Measurements from ENCODE around the gene ODC1. TPM values are rescaled to one million over a fixed set of nuclear protein-coding genes. Genes with fewer than 3 reads are reported as not detected.

The ODC1 gene
- total RNA-seq, 2 experiments from 2014 or later: 64.8 to 80.3 TPM

DNA sequence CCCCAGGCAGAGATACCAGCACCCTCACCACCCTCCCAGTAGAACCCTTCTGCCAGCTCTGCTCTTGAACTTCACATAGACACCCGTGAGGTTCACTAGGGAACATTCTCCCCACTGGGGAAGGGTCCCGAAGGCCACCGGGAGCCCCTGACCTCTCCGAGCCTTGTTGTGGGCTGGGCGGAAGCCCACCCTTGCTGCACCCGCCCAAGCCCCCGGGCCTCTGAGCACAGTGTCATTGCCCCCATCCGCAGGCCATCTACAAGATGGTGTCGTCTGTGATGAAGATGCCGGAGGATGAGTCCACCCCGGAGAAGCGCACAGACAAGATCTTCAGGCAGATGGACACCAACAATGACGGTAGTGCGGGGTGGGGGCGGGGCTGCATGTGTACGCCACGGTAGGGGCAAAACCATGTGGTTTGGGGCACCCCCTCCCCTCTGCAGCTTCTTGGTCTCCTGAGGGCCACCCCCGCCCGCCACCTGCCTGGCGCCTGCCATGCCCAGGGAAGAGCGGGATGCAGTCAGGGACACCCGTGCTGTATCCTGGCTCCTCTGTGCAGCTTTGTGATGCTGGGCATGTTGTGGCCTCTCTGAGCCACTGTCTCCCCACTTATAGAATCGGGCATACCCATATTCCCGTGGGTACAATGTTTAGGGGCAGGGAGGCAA is 25.3 kb downstream of the ODC1 start:
- Mint-ChIP-seq H3K4me3 (no peak overlapping the region), H3K4me1 (no peaks in the 10 kb centered on the region), H3K27ac (no peak overlapping the region), H3K36me3 (no peaks in the 10 kb centered on the region), H3K27me3 (no peaks in the 10 kb centered on the region), H3K9me3 (ENCODE audit: low read depth) (no peaks in the 10 kb centered on the region)
- ATAC-seq: no peak
- DNase-seq: no peak
- CTCF ChIA-PET: no interaction called here

DNA sequence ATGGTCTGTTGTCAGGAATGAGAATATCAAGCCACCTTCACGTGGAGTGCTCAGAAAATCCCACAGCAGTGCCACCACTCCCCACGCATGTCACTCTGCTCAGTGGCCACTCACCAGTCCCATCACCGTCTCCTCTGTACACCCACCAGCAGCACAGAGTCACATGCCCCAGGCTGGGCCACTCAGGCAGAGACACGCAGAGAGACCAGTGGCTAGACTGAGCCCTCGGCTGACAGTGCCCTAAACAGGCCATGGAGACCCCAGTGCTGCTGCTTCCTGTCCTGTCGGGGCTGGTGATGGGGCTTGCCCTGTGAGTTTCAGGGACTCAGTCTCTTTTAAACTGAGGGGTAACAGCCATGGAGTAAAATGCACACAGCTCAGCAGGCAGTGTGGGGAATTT is 25.9 kb downstream of the ODC1 start:
- no peaks in the 10 kb centered on the region for H3K9me3 Mint-ChIP-seq (ENCODE audit: low read depth)
- H3K27ac Mint-ChIP-seq: no peak overlapping the region
- no peak overlapping the region for H3K4me3 Mint-ChIP-seq
- no peaks in the 10 kb centered on the region for H3K4me1 Mint-ChIP-seq
- no peaks in the 10 kb centered on the region for H3K36me3 Mint-ChIP-seq
- DNase-seq (no peak), ATAC-seq (no peak)
- no peaks in the 10 kb centered on the region for H3K27me3 Mint-ChIP-seq
- CTCF ChIA-PET: no interaction called here

GRCh38 chr2:10419553-10420257 is 28.4 kb downstream of the ODC1 start:
- CTCF ChIA-PET: interaction anchor here (5.3 kb wide), 1 partner anchor 10 kb away, joined by 25 read pairs; no protein-coding TSS in a partner anchor
- DNase-seq (no peak), ATAC-seq (no peak)
- H3K4me3 Mint-ChIP-seq: no peak overlapping the region
- H3K27me3 Mint-ChIP-seq: no peaks in the 10 kb centered on the region
- peaks cover 3% of the 10 kb centered on the region for H3K4me1 Mint-ChIP-seq
- H3K27ac Mint-ChIP-seq: no peak overlapping the region
- H3K36me3 Mint-ChIP-seq: no peaks in the 10 kb centered on the region
- no peaks in the 10 kb centered on the region for H3K9me3 Mint-ChIP-seq (ENCODE audit: low read depth)

GRCh38 chr2:10417551-10418335 is 30.4 kb downstream of the ODC1 start:
- CTCF ChIA-PET: interaction anchor here (2.5 to 5.3 kb wide), 2 partner anchors 8 to 17 kb away, joined by 14 to 25 read pairs; no protein-coding TSS in a partner anchor
- Mint-ChIP-seq H3K36me3 (peaks cover under 1% of the 10 kb centered on the region), H3K27me3 (no peaks in the 10 kb centered on the region), H3K27ac (no peak overlapping the region), H3K4me1 (peaks cover 12% of the 10 kb centered on the region), H3K9me3 (ENCODE audit: low read depth) (no peaks in the 10 kb centered on the region), H3K4me3 (no peak overlapping the region)
- DNase-seq: no peak
- no peak for ATAC-seq

DNA sequence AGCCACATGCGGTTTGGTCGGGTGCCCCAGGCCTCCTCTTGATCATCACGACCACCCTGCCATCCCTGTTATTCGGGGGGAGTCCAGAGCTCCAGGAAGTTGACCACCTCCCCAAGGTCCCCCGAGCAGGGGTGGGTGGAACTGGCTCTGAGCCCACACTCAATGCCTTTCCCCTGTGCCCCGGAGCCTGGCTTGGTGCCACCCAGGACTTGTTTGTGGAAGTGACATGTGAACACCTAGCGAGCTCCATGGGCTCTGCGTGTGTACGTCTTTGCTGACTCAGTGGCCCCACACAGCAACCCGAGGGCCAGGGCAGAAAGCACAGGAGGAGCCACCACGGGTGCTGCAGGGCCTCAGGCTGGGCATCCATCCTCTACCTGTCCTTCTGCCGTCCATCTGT is 32.5 kb downstream of the ODC1 start:
- CTCF ChIA-PET: interaction anchor here (1.1 to 1.4 kb wide), 3 partner anchors 14 to 112 kb away, joined by 3 to 4 read pairs (median 3); no protein-coding TSS in a partner anchor
- ATAC-seq (no peak), DNase-seq (no peak)
- Mint-ChIP-seq H3K36me3 (peaks cover 3% of the 10 kb centered on the region), H3K4me1 (peaks cover 14% of the 10 kb centered on the region), H3K4me3 (no peak overlapping the region), H3K9me3 (ENCODE audit: low read depth) (no peaks in the 10 kb centered on the region), H3K27me3 (no peaks in the 10 kb centered on the region), H3K27ac (no peak overlapping the region)

GRCh38 chr2:10415048-10415447 is 33.1 kb downstream of the ODC1 start:
- ATAC-seq: no peak
- CTCF ChIA-PET: interaction anchor here (1.1 to 1.4 kb wide), 3 partner anchors 15 to 111 kb away, joined by 3 to 4 read pairs (median 3); no protein-coding TSS in a partner anchor
- Mint-ChIP-seq H3K27ac (no peak overlapping the region), H3K27me3 (no peaks in the 10 kb centered on the region), H3K4me1 (peaks cover 14% of the 10 kb centered on the region), H3K4me3 (no peak overlapping the region), H3K36me3 (peaks cover 3% of the 10 kb centered on the region), H3K9me3 (ENCODE audit: low read depth) (no peaks in the 10 kb centered on the region)
- no peak for DNase-seq

- DNase-seq: no peak
- no peak overlapping the region for H3K27ac Mint-ChIP-seq
- H3K27me3 Mint-ChIP-seq: no peaks in the 10 kb centered on the region
- no peak for ATAC-seq
- no peak overlapping the region for H3K4me3 Mint-ChIP-seq
- peaks cover 14% of the 10 kb centered on the region for H3K4me1 Mint-ChIP-seq
- CTCF ChIA-PET: interaction anchor here (1.1 to 1.4 kb wide), 2 partner anchors 15 to 111 kb away, joined by 3 read pairs; no protein-coding TSS in a partner anchor
- H3K9me3 Mint-ChIP-seq (ENCODE audit: low read depth): no peaks in the 10 kb centered on the region
- H3K36me3 Mint-ChIP-seq: peaks cover 3% of the 10 kb centered on the region
These were observed 33.5 kb downstream of the ODC1 start for GRCh38 chr2:10414591-10414990.

DNA sequence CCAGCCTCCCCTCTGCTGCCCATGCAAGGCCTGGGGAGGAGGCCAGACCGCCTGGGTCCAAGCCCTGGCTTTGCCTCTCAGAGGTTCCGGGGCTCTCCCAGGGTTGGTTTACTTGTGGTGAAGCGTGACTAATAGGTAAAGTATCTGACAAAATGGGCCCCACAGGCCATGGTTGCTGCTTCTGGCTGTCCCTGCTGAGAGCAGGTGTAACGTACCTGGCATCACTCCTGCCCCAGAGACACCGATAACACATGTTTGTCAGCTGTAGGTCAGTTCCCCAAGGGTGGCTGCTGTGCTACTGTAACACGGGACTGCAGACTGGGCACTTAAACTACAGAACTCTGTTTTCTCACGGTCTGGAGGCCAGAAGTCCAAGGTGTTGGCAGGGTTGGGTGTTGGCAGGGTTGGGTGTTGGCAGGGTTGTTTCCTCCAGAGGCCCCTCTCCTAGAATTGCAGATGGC is 34.1 kb downstream of the ODC1 start:
- Mint-ChIP-seq H3K36me3 (peaks cover 3% of the 10 kb centered on the region), H3K4me3 (no peak overlapping the region), H3K27me3 (no peaks in the 10 kb centered on the region), H3K27ac (no peak overlapping the region), H3K4me1 (peaks cover 18% of the 10 kb centered on the region), H3K9me3 (ENCODE audit: low read depth) (no peaks in the 10 kb centered on the region)
- no peak for DNase-seq
- CTCF ChIA-PET: no interaction called here
- ATAC-seq: no peak

DNA sequence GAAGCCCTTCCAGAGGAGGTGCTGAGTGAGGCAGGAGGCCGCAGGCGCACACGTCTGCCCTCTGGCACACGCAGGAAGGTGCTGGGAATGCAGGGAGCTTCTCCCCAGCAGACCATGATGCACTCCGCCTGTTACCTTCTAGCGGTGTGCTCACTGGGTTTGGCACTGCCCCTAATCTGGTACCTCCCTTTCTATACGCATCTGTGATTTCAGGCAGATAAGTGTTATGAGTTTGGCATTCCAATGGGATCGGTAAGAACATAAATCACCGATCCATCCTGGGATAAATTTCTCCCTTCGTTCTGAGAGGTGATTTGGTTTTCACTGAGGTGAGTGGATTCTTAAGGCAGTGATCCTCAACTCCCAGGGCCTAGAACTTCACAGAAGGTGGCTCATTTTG is 34.6 kb downstream of the ODC1 start:
- DNase-seq (no peak), ATAC-seq (no peak)
- Mint-ChIP-seq H3K9me3 (ENCODE audit: low read depth) (no peaks in the 10 kb centered on the region), H3K4me1 (peaks cover 23% of the 10 kb centered on the region), H3K4me3 (no peak overlapping the region), H3K27me3 (no peaks in the 10 kb centered on the region), H3K36me3 (peaks cover 3% of the 10 kb centered on the region), H3K27ac (no peak overlapping the region)
- CTCF ChIA-PET: interaction anchor here (0.6 to 7.3 kb wide), 2 partner anchors 24 to 341 kb away, joined by 3 to 70 read pairs; no protein-coding TSS in a partner anchor

- no peaks in the 10 kb centered on the region for H3K9me3 Mint-ChIP-seq (ENCODE audit: low read depth)
- no peak overlapping the region for H3K4me3 Mint-ChIP-seq
- CTCF ChIA-PET: interaction anchor here (7.3 kb wide), 1 partner anchor 25 kb away, joined by 70 read pairs; no protein-coding TSS in a partner anchor
- no peak overlapping the region for H3K27ac Mint-ChIP-seq
- peaks cover 3% of the 10 kb centered on the region for H3K36me3 Mint-ChIP-seq
- no peaks in the 10 kb centered on the region for H3K27me3 Mint-ChIP-seq
- ATAC-seq: peak; percentile 30
- DNase-seq: peak; percentile 73
- H3K4me1 Mint-ChIP-seq: peaks cover 35% of the 10 kb centered on the region
These were observed 35.7 kb downstream of the ODC1 start for GRCh38 chr2:10412380-10412779.

DNA sequence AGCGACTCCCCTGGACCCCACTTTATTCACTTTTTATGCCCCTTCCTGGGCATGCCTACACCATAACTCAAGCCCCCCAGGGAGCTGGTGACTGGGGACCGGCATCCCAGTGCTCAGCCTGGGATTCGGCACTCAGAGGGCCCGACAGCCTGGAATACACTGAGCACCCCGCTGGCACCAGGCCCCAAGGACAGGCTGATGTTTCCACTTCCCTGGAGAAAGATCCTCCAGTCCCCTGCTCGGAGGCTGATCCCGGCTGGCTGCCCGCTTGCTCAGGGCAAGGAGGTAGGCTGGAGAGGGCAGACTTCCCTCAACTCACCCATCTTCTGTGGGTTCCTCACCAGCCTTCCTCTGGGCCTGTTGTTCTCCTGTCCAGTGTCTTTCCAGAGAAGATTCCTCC is 36.6 kb downstream of the ODC1 start:
- no peaks in the 10 kb centered on the region for H3K9me3 Mint-ChIP-seq (ENCODE audit: low read depth)
- peaks cover 42% of the 10 kb centered on the region for H3K4me1 Mint-ChIP-seq
- no peak overlapping the region for H3K4me3 Mint-ChIP-seq
- no peaks in the 10 kb centered on the region for H3K27me3 Mint-ChIP-seq
- no peak overlapping the region for H3K27ac Mint-ChIP-seq
- ATAC-seq (no peak), DNase-seq (no peak)
- CTCF ChIA-PET: interaction anchor here (4.8 to 7.3 kb wide), 3 partner anchors 26 to 287 kb away, joined by 47 to 70 read pairs (median 69); no protein-coding TSS in a partner anchor
- H3K36me3 Mint-ChIP-seq: peaks cover 3% of the 10 kb centered on the region

GRCh38 chr2:10410823-10411437 is 37.2 kb downstream of the ODC1 start:
- no peak overlapping the region for H3K4me3 Mint-ChIP-seq
- DNase-seq (no peak), ATAC-seq (no peak)
- H3K27me3 Mint-ChIP-seq: no peaks in the 10 kb centered on the region
- no peak overlapping the region for H3K27ac Mint-ChIP-seq
- CTCF ChIA-PET: interaction anchor here (0.7 to 7.3 kb wide), 9 partner anchors 8 to 339 kb away, joined by 3 to 111 read pairs (median 47); partner anchors contain the start of gene HPCAL1
- H3K4me1 Mint-ChIP-seq: peaks cover 39% of the 10 kb centered on the region
- no peaks in the 10 kb centered on the region for H3K9me3 Mint-ChIP-seq (ENCODE audit: low read depth)
- H3K36me3 Mint-ChIP-seq: peaks cover 3% of the 10 kb centered on the region
